Cardiac muscle cell (in vitro differentiated cells and primary cell): ENCODE measurements around the gene B4GALT1. TPM values are rescaled to one million over a fixed set of nuclear protein-coding genes. Genes with fewer than 3 reads are reported as not detected.
A peak's percentile ranks its signal among the peaks of the same experiment; 100 is the strongest.

Source experiments
- DNase-seq, 2 donors: peaks; one replicate each; pipeline versions ENCODE4 v3.0.0 to v3.0.0-alpha.2; 2010 to 2017; ENCODE audit warnings: low read depth in 1 of 2, low spot score in 1 of 2
- H3K27ac ChIP-seq: fragments of 200-600 bp; sonication (generic); 2 replicates; pipeline ENCODE4 v1.5.1; 2016
- H3K27me3 ChIP-seq: fragments of 200-600 bp; sonication (generic); 2 replicates; pipeline ENCODE4 v1.6.0; 2016; ENCODE audit warnings: control low read depth
- H3K36me3 ChIP-seq: fragments of 200-600 bp; sonication (generic); 2 replicates; pipeline ENCODE4 v1.5.1; 2016; ENCODE audit warnings: control low read depth
- H3K4me1 ChIP-seq: fragments of 200-600 bp; sonication (generic); 2 replicates; pipeline ENCODE4 v1.8.1; 2017; ENCODE audit warnings: low read depth, mild to moderate bottlenecking, mixed run types
- H3K4me3 ChIP-seq: fragments of 200-600 bp; sonication (generic); 2 replicates; pipeline ENCODE4 v1.5.1; 2016; ENCODE audit warnings: mild to moderate bottlenecking
- H3K9me3 ChIP-seq: fragments of 200-600 bp; sonication (generic); 2 replicates; pipeline ENCODE4 v1.5.1; 2017; ENCODE audit warnings: low read depth, mild to moderate bottlenecking, control low read depth
- polyA plus RNA-seq: library from polyadenylated mRNA; unstranded; fragments of >200 nt; fragmentation: Nextera tagmentation; extraction: Ambion mirVana; gene quantifications from 2 replicates; pipeline ENCODE4 v1.2.1, GENCODE V29; 2016
- total RNA-seq: library from RNA; depleted of rRNA; stranded (reverse); fragments of >200 nt; gene quantifications from 2 replicates; pipeline ENCODE4 v1.2.3, GENCODE V29; 2016
- TF ChIP-seq, protein P1 (sequence below): IDR thresholded peaks from 2 replicates; pipeline ENCODE4 v1.5.1; 2012; ENCODE audit warnings: low read depth, mild to moderate bottlenecking, low read length

B4GALT1 gene
- total and polyA plus RNA-seq, 2 experiments from 2014 or later: 22.1 to 33.6 TPM

DNA sequence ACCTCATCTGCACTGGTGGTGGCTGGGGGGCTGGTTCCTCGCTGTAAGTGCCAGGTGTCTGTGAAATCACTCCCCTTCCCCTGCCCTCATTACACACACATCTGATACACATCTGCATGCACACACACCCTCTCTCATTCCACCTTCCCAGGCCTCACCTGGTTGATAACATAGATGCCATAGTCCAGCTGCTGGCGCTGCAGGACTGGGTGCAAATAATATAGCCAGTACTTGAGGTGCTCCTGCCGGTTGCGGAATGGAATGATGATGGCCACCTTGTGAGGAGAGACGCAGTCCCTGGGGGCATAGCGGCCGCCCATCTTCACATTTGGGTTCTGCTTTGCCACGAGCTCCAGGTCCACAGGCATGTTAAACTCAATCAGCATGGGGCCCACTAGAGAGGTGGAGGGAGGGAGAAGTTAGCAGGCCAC lies 32.1 kb downstream of the B4GALT1 start:
- Histone ChIP-seq H3K27ac (no peak overlapping the region), H3K4me1 (peaks cover 35% of the 10 kb centered on the region), H3K27me3 (no peaks in the 10 kb centered on the region), H3K9me3 (no peaks in the 10 kb centered on the region), H3K4me3 (no peak overlapping the region), H3K36me3 (no peaks in the 10 kb centered on the region)
- TF ChIP-seq, protein P1, sequence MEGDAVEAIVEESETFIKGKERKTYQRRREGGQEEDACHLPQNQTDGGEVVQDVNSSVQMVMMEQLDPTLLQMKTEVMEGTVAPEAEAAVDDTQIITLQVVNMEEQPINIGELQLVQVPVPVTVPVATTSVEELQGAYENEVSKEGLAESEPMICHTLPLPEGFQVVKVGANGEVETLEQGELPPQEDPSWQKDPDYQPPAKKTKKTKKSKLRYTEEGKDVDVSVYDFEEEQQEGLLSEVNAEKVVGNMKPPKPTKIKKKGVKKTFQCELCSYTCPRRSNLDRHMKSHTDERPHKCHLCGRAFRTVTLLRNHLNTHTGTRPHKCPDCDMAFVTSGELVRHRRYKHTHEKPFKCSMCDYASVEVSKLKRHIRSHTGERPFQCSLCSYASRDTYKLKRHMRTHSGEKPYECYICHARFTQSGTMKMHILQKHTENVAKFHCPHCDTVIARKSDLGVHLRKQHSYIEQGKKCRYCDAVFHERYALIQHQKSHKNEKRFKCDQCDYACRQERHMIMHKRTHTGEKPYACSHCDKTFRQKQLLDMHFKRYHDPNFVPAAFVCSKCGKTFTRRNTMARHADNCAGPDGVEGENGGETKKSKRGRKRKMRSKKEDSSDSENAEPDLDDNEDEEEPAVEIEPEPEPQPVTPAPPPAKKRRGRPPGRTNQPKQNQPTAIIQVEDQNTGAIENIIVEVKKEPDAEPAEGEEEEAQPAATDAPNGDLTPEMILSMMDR: no peak
- no peak for DNase-seq

DNA sequence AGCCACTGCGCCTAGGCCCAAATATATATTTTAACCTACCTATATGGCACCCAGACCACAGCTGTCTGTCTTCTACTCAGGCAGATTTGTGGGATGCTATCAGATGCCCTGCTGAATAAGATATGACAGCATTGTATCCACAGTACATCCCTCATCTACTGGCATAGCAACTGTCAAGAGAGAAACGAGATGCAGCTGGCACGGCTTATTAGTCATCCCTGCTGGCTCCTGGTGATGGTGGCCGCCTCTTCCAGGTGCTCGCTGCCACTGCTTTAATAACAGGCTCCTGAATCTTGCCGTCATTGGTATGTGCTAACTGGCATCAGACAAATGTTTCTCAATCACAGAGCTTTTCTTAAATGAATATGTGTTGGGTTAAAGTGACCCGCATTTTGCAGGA lies 34.0 kb downstream of the B4GALT1 start:
- TF ChIP-seq, protein P1: no peak
- Histone ChIP-seq H3K9me3 (no peaks in the 10 kb centered on the region), H3K27me3 (no peaks in the 10 kb centered on the region), H3K27ac (no peak overlapping the region), H3K4me3 (no peak overlapping the region), H3K4me1 (peaks cover 37% of the 10 kb centered on the region), H3K36me3 (no peaks in the 10 kb centered on the region)
- no peak for DNase-seq

DNA sequence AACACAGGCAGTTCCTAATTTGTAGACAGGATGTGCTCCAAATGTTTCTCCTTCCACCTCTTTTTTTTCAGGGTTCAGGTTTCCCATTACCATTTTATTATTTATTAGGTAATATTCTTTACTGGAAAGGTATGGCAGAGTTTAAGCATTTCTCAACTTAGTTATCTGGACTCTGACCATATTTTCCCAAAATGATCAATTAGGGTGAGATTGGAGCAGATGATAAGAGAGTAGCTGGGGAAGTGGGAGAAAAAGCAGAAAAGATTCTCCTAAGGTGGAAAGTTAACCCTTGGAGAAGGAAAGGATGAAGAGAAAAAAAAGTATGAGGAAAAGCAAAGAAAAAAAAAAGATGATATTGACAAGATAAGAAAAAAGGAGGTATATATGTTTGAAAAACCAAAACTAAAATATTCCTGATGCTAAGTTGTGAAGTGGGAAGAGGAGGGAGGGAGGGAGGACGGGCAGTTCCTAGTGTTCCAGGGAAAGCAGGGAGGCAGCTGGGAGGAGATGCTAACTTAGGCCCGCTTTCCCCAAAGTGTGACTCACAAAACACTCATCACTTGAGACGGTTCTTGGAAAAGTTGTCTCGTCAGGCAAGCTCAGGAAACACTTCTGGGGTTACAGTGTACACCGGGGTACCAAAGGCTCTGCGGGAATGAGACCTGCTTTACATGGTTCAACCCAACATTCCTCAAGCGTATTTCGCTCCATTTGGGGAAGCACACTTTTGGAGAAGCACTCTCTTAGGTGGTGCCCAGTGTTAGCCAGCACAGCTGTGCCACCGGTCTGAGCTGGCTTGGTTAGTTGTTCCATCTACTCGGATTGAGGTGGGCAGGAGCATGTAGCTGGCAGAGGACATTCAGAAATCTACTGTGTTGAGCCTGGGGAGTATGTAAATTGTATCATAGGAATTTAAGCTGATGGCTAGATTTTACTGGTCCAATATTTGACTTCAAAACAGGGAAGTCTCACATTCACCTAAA lies 35.1 kb downstream of the B4GALT1 start:
- no peak overlapping the region for H3K4me3 ChIP-seq
- no peaks in the 10 kb centered on the region for H3K9me3 ChIP-seq
- peaks cover 3% of the 10 kb centered on the region for H3K36me3 ChIP-seq
- no peaks in the 10 kb centered on the region for H3K27me3 ChIP-seq
- peak in 1 of 2 donors; percentile 74 for DNase-seq
- H3K4me1 ChIP-seq: peaks cover 32% of the 10 kb centered on the region
- TF ChIP-seq, protein P1: no peak
- no peak overlapping the region for H3K27ac ChIP-seq

DNA sequence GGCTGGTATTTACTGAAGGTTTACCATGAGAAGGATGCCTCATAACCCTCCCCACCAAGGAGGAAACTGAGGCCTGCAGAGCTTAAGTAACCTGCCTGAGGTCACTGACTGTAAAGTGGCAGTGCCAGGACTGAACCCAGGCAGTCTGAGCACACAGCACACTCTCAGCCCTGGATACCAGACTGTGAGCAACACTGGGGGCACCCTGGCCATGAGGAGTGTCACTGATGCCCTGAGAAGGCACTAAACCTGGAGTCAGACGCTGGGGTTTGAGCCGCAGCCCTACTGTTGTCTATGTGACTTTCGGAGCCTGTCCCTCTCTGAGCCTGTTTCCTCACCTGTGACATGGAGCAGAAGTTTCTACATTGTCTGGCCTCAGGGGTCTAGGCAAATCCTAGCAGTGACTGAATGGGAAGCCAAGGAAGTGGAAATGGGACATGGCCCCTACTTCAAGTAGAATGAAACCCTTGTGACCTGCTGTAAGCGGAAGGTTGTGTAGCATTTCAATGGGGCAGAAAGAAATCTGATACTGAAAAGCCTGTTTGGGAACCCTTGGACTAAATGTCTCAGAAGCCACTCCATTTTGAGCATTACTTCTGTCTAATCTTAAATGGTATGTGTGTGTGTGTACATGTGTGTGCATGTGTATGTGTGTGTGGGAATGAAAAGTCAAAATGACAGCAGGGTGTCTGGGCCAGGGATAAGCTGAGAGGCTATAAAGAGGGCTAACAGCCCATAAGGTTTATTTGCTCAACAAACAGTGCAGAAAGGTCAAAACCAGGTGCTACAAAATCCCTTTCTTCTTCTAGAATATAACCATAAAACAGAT lies 36.0 kb downstream of the B4GALT1 start:
- Histone ChIP-seq H3K27ac (no peak overlapping the region), H3K27me3 (no peaks in the 10 kb centered on the region), H3K4me3 (no peak overlapping the region), H3K36me3 (peaks cover 3% of the 10 kb centered on the region), H3K4me1 (peaks cover 24% of the 10 kb centered on the region), H3K9me3 (no peaks in the 10 kb centered on the region)
- TF ChIP-seq, protein P1: no peak
- no peak for DNase-seq
